ENCODE measurements around the gene CSF2. TPM values are rescaled to one million over a fixed set of nuclear protein-coding genes. Genes with fewer than 3 reads are reported as not detected.

CSF2 gene
- polyA plus RNA-seq, 1 of the 3 experiments (the other 2 are of a cell fraction): 0.97 TPM

- H3K9me2 ChIP-seq: no peaks in the 10 kb centered on the region
- no peaks in the 10 kb centered on the region for H3F3A ChIP-seq (replicated peaks; ENCODE audit: insufficient read depth)
- no peak overlapping the region for H3K27ac ChIP-seq (ENCODE audit: low read depth in 2 of 2, low read length in 1 of 2)
- DNase-seq: no peak
- H3K79me2 ChIP-seq (ENCODE audit: insufficient read depth): no peaks in the 10 kb centered on the region
- POLR2A ChIA-PET: no interaction called here
- no peaks in the 10 kb centered on the region for H3K36me3 ChIP-seq (replicated peaks in 1 of 2; ENCODE audit: control insufficient read depth in 1 of 2, insufficient read depth in 2 of 2, low read length in 1 of 2)
- no peaks in the 10 kb centered on the region for H3K9me3 ChIP-seq
- H3K27me3 ChIP-seq (ENCODE audit: insufficient read depth): no peaks in the 10 kb centered on the region
- no peak overlapping the region for H3K4me3 ChIP-seq (ENCODE audit: low read depth in 2 of 2, low read length in 1 of 2)
- TF ChIP-seq TCF12 (IDR thresholded peaks at IDR 0.05) (no peak), RAD21 (IDR thresholded peaks at IDR 0.05; ENCODE audit: low read length) (no peak), USF2 (IDR thresholded peaks at IDR 0.05; ENCODE audit: borderline replicate concordance, low read depth, low read length) (no peak), CTCF (IDR thresholded peaks at IDR 0.05) (no peak), MAX (IDR thresholded peaks at IDR 0.05; ENCODE audit: low read depth) (no peak), NFIC (IDR thresholded peaks at IDR 0.05; ENCODE audit: borderline replicate concordance) (no peak), TEAD4 (IDR thresholded peaks at IDR 0.05; ENCODE audit: borderline replicate concordance, insufficient read depth) (no peak), JUND (IDR thresholded peaks at IDR 0.05) (no peak), EZH2phosphoT487 (IDR thresholded peaks at IDR 0.05; ENCODE audit: borderline replicate concordance, low read depth) (no peak), USF1 (IDR thresholded peaks at IDR 0.05; ENCODE audit: borderline replicate concordance, low read depth) (no peak), MXI1 (IDR thresholded peaks at IDR 0.05; ENCODE audit: low read depth, low read length) (no peak), ELF1 (IDR thresholded peaks at IDR 0.05) (no peak), GABPA (IDR thresholded peaks at IDR 0.05; ENCODE audit: low read depth) (no peak), FOXJ3 (CRISPR knock-in tag; IDR thresholded peaks at IDR 0.05) (no peak)
- H2AFZ ChIP-seq (ENCODE audit: low read depth): no peak overlapping the region
- CTCF ChIA-PET: interaction anchor here (1.0 to 6.5 kb wide), 3 partner anchors 13 to 480 kb away, joined by 3 to 67 read pairs (median 3); no protein-coding TSS in a partner anchor
- H4K20me1 ChIP-seq (ENCODE audit: insufficient read depth): no peaks in the 10 kb centered on the region
- H3K9ac ChIP-seq: no peak overlapping the region
- 65% methylated on average over 2 of the region's 11 CpGs for WGBS (ENCODE audit: low lambda C conversion rate)
- H3K4me1 ChIP-seq (ENCODE audit: control insufficient read depth in 1 of 2, insufficient read depth in 2 of 2, low read depth in 1 of 2, low read length in 1 of 2): no peaks in the 10 kb centered on the region
- no peak overlapping the region for H3K4me2 ChIP-seq
These were observed 6.1 kb upstream of the CSF2 start for GRCh38 chr5:132067451-132067850.
